Activated CD8-positive, alpha-beta memory T cell treated with anti-CD3 and anti-CD28 coated beads for 24 hours (primary cell): ENCODE data around the gene SH3PXD2A.
"Not testable (repeated sequence)": the region's sequence is repeated elsewhere in the genome, so short reads cannot be mapped to it uniquely, and the experiment has no call there.

ENCODE experiments used
- DNase-seq: peaks from one replicate; pipeline ENCODE4 v3.0.0-alpha.2; 2020

Gene SH3PXD2A

DNA sequence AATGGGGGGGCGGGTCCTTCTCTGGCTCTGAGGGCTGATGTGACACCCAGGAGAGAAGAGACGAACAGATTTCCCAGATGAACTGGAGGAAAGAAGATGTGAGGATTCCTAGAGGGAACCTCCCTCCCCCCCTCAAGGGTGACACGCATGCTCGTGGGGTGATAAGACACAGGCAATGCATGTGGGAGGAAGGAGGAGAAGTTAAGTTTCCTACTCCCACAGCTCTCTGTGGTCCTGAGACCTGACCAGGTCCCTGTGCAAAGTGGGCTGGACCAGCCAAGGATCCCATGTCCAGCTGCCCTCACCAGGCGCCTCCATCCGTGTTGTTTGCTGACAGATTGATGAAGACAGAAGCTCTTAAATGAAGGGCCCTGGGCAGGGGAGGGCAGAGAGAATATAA is 112.6 kb downstream of the SH3PXD2A start:
- no peak for DNase-seq

DNA sequence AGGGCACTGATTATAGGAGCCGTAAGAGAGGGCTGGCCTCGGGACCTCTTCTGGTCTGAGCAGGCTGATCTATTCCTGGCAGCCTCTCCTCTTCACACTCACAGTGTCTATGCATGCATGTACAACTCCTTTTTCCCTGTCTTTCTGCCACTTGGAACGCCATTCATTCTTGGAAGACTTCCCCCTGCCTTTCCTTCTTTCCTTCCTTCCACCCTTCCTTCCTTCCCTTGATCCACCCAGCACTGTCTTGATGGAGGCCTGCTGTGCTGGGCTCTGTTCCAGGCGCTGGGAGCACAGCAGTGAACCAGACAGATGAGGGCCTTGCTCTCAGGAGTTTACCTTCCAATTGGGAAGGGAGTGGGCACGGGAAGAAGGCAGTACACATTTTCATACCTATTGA is 114.8 kb downstream of the SH3PXD2A start:
- DNase-seq = no peak

DNA sequence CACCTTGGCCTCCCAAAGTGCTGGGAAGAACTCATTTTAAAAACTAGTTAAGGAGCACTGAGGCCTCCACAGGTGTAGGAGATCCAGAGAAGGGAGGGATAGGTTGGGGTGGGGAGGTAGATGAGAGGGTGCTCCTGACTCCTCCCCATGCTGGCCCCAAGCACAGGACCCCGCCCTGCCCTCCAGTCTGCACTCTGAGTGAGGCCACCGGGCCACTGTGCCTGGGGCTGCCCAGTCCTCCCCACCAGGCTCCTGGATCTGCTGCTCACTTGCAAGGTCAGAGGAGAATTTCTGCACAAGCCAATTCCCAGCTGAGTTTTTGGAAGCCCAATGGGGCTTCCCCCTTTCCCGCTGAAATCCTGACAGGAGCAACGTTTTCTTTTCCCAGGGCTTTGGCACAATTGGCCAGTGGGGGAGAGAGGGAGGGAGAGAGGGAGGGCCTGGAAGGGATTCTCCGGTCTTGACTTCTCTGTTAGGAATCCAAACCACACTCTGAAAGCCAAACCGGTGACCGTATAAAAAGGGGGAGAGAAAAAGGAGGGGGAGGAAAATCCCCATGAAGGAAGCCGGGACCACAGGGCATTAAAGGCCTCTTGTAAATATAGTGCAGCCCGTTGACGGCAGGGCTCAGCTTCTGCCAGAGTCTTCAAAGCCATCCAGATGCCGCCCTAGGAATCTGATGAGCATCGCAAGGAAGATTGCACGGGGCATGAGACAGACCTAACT is 116.2 kb downstream of the SH3PXD2A start:
- DNase-seq = no peak

DNA sequence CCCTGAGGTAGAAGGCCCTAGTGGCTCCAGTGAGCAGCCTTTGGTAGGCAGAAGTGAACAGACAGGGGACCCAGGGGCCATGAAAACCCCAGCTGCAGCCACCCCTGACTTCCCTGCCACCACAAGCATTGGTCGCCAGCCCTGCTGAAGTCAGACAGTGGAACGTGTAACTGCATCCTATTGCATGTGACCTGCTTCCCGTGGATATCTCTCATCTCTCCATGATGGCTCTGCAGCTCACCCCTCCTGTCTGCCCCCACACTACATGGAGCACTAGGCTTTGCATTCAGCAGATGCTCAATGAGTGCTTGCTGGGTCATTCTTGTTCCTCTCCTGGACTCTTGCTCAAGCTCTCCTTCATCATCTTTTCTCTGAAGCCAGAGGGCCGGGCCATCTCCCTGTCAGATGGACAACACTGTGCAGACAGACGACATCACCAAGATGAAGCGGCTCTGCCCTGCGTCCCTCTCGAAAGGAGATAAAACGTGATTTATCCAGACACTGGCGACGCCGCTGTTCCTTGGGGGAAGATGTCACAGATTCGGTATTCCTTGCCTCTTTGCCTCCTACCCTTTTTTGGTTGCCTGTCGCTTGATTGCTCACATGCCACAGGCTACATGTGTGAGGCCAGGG is 117.5 kb downstream of the SH3PXD2A start:
- no peak for DNase-seq

DNA sequence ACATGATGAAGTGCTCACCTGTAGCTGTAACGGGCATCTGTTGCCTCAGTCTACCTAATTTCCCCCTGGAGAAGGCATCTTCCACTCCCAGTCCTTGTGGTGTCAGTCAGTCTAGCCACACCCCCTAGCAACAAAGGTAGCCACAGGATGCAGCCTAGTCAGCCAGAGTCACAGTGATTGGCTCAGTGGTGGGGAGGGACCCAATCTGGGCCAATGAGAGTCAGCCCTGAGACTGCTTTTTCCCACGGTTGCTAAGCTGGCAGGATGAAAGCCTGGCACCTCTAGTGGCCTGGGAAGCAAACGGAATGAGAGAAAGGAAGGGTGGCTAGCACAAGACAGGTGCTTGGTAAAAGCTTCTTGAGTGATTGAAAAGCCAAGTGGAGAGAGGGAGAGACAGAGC is 118.6 kb downstream of the SH3PXD2A start:
- DNase-seq = no peak

DNA sequence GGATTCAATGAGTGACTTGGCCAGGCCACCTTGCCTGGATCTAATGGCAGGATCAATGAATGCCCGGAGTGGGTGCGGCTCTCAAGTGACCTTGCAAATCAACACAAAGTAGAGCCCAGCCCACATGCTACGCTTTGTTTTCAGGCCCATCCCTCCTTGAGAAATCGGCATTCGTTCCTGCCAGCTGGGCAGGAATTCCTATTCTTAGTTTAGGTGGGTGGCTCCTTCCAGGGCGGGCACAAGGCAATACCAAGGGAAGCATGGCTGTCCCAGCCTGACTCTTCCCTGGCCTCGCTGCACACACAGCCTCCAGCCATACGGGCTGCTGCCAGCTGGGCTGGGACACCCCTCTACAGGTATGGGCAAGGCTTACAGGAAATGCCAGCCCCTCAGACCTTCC is 119.3 kb downstream of the SH3PXD2A start:
- DNase-seq = no peak

DNA sequence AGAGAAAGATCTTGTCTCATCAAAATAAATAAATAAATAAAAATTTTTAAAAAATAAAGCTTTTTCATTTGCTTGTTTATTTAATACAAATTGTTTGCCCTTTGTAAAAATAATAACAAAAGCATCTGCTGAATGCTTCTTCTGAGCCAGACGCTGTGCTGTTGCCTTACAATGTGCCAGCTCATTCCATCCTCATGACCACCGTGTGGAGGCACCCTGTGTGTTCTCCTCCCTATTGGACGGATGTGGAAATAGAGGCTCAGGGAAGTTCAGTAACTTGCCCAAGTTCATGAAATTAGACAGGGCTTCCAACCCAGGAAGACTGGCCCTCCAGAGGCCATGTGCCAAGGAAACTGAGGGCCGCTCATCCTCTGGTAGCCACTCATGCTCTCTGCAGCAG is 120.6 kb downstream of the SH3PXD2A start:
- no peak for DNase-seq

DNA sequence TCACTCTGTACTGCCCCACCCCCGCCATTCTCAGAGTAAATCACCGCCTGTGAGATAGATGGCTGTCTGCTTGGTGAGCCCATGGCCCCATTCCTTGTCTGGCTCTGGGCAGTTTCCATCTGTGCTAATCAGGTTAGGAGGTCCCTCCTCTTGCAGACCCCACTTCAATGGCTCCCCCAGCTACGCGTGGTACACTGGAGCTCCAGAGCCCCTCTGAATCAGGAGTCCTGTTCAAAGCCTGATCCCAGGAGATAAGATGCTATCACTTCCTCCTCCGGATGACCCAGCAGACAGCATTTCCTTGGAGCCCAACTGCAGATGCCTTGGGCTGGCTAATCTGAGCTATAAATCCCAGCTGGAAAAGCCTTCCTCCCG is 122.3 kb downstream of the SH3PXD2A start:
- no peak for DNase-seq

DNA sequence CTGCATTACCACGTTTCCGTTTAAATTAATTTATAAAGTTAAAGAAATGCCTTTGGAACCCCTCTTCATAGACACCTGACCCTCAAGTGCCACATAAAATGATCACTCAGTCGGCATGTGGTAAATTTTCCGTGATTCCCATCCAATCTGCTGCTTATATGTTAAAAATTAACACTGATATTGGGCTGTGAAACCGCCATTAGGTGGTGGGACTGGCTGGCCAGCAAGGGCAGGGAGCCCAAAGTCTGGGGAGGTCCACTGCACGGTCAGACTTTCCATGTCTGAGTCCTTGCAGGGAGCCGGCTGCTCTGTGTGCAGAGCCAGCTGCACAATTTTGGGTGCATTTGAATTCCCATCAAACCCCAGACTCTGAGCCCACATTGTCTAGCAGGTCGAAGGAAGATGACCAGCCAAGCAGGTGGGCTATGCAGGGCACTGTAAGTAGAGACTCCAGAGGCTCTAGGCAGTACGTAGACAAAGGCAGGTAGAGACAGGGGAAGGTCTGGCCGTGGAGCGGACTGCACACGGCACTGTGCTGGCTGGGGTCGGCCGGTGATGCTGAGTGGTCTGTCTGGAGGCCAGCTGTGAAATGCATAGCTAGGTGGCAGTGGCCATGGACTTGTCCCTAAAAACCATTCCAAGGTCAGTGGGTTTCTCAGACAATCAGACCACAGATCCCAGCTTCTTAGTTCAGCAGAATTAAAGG is 122.9 kb downstream of the SH3PXD2A start:
- DNase-seq = no peak

DNA sequence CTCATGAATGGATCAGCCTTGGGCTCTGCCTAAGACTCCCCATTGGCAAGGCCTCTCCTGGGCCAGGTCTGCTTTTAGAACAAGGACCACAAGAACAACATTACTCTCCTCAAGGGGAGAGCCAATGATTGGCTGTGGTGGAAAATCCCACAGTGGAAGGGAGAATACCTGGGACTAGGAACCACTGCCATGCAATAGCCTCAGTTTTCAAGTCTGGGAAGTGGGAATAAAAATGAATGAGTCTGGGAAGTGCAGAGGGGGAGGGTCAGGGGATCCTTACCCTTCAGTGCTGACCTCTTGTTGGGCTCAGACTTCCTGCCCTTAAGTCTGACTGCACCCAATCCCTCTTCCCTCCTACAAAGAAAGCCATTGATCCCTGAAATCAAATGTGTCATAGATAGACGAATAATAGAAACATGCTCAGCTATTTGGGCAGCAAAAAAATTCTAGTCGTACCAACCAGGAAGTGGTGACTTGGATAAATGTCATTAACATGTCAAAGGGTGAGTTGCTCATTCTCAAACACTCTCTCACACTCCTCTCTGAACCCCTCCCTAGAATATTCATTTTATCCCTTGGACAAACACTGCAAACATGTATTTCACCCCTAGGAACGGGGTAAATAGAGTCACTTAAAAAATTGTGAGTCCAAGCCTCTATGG is 123.6 kb downstream of the SH3PXD2A start:
- no peak for DNase-seq

DNA sequence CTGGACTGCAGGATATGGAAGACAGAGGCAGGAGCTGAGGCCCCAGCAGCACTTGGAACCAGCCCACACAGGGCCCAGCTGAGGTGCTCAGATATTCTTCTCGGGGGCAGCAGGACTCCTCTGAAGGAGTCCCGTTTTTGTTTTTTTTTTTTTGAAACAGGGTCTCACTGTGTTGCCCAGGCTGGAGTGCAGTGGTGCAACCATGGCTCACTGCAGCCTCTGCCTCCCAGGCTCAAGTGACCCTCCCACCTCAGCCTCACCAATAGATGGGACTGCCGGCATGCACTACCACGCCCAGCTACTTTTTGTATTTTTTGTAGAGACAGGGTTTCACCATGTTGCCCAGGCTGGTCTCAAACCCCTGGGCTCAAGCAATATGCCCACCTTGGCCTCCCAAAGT is 124.3 kb downstream of the SH3PXD2A start:
- DNase-seq = not testable (repeated sequence)

DNA sequence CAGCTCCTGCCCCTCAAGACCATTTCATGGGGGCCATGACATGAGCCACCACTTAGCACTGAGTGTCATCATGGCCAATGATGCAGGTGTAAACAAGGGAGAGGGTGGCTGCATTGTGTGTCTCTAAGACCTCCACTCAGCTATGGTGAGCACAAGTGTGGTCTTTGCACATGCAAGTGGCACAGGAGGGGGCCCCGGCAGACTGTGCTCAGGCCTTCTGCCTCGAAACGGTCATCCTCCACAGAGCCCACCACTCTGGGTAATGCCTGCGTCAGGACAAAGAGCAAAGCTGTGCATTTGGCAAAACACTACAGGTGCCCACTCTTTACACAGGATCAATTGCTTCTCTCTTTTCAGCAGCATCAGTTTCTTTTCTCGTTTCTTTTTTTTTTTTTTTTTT is 125.5 kb downstream of the SH3PXD2A start:
- DNase-seq = no peak

DNA sequence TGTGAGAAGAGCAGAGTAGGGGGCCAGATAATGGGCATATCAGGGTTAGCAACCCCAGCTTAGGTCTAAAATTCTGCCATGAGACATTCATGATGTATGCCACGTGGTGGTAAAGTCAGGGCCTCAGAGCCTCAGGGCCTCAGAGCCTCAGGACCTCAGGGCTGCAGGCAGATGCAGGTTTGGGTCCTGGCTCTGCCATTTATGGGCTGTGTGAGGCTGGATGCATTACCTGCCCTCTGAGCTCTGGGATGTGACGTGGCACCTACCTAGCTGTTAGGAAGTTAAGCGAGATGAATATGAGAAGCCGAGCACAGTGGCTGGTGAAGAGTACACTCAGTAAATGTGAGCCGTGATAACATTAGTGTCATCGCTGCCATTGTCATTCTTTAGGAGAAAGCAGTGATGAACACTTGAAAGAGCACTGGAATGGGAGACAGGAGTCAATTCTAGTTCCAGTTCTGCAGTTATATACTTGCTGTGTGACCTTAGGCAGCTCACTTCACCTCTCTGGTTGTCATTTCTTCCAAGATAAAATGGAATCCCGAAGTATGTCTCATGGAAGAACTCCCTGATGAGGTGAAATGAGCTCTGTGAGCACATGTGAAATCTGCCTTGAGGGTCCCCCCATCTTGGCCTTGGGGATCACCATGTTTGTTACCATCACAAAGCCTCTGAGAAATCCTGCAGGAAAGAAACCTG is 127.2 kb downstream of the SH3PXD2A start:
- no peak for DNase-seq

DNA sequence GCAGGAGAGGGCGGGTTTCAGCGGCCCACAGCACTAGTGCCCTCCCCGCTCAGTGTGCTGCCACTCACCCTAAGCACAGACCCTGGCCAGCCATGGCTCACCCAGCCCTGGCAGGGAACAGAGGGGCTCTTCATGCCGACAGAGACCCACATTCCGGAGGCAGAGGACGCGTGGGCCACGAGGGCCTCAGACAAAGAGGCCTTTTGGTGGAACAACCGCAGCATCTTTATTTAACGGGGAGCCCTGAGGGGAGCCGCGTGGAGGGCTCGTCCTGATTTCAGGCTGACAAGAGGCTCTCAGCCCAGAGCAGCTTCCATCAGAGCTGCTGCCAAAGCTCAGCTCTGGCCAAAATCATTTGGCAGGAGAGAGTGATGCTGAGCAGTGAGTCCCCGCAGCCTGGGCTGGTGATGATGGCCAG is 127.8 kb downstream of the SH3PXD2A start:
- no peak for DNase-seq

DNA sequence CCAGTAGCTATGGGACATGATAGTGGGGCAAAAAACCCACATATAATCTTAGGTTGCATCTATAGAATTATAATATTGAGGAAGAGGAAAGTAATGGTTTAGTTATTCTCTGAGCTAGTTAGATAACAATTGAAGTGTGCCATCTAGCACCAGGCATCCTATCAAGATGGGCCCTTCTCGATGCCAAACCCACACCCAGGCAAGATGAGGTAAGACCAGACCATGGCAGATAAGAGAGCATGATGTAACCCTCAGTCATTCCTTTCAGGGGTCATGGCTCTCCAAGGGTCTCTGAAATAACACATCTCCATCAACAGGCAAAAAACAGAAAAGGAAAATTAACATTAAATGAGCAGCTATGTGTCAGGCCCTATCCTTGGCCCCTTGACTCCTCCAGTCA is 128.7 kb downstream of the SH3PXD2A start:
- DNase-seq = no peak

DNA sequence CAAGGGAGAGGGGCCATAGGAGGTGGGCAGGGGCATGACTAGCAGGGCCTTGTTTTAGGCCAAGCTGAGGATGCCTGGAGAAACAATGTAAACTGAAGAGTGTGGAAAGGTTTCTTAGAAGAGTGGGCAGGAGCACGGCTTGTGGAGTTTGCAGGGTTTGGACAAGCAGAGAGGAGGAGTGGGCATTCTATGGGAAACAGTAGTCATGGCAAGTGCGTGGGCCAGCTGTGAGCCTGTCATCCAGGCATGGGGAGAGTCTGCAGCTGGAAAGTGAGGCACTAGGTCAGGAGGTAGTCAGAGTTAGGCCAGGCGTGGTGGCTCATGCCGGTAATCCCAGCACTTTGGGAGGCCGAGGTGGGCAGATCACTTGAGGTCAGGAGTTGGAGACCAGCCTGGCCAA is 130.1 kb downstream of the SH3PXD2A start:
- no peak for DNase-seq

DNA sequence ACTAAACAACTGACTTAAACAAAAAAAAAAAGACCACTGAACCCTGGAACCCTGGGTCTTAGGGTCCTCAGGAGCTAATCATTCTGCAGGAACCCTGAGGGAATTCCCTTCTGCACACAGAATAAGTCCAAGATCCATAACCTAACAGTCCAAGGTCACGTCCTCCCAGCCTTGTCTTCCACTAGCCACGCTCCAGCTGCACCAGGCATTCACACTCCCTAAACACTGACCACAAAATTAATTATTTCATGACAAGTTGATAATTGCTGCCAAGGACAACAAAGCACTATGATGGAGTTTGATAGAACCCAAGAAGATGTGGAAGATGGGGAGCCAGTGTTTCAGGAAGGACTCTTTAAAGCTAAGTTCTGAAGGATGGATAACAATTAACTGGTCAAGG is 130.6 kb downstream of the SH3PXD2A start:
- no peak for DNase-seq

DNA sequence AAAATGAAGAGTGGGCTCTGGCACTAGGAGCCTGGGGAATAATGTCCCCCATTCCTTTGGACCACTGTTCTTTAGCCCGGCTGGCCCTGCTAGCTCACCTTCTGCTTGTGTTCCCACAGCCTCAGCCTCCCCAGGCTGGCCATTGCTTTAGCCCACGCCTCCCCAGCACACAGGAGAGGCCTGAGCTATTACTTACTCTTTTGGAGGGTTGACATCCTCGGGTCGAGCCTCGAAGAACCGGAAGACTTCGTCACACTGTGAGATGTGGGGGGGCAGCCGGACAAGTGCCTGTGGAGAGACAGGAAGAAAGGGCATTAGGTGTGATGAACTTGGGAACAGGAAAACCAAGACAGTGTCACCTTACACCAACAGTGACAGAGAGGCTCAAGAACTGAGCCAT is 131.3 kb downstream of the SH3PXD2A start:
- DNase-seq = no peak

DNA sequence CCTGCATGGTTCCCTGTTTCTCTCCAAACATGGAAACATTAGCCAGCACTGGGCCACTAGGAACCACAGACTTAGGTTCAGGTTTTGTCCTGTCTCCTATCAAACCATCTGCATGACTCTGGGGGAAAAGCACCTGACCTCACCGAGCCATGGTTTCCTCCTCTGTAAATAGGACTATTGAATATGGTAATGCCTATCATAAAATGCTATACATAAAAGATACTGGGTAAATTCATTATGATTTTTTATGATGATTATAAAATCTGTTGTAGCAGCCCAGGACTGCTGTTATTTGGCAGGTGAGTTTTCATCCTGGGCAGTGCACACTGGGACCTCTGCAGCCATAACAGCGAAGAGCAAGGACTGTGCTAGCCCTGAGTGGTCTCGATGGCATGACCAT is 131.8 kb downstream of the SH3PXD2A start:
- DNase-seq = no peak

DNA sequence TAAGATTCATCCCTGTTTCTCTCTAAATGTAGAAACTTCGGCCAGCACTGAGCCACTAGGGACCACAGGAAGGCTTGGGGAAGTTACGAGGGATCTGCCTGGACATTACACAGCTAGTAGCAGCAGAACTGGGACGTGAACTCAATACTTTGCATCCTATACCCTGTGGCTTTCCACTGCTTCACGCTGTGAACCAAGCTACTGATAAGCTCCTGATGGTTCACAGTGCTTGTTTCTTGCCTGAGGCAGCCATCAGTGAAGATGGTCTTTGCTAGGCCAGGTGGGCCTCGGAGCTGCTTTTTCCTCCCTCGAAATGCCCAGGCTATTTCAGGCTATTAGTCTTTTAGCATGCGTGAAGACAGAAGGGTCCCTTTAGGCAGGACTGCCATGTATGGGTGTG is 132.7 kb downstream of the SH3PXD2A start:
- no peak for DNase-seq

DNA sequence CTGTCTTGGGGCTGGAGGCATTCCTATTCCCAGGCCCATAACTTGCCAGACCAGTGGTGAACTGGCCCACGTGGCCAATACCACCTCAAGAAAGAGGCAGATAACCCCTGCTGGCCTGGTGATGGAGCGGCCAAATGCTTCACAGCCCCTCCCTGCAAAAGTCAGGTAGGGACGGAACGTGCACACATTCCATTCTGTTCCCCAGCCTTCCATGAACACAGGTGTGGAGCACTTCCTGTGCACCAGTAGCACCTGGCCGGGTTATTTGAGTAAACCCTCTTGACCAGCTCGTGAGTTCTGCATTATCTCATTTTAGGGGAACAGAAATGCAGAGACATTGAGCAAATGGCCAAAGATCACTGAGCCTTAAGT is 134.4 kb downstream of the SH3PXD2A start:
- DNase-seq = no peak

DNA sequence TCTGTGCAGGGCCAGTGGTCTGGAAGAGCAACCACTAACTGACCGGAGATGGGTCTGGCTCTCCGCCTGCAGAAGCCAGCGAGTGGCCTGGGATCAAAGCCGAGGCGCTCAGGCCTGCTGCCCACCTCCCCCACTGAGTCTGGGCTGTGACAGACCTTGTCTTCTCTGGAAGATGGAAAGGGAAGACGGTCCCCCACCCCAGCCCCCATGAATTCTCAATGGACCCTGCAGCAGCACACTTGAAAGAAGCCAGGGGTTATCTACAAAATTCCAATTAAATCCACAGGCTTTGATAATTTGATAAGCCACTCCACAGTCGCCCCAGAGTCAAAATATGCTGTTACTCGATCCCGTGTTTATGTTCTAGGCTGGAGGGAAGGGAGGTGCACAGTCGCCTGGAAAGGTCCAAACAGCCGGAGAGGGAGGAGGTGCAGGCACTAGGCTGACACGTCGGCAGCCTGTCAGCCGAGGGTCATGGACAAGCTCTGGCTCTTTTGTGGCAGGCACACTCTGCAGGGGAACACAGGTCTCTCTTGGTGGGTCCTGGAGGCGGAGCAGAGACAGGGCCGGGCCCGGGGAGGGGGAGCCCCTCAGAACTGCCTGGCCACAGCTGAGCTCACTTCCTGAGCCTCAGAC is 134.9 kb downstream of the SH3PXD2A start:
- no peak for DNase-seq

DNA sequence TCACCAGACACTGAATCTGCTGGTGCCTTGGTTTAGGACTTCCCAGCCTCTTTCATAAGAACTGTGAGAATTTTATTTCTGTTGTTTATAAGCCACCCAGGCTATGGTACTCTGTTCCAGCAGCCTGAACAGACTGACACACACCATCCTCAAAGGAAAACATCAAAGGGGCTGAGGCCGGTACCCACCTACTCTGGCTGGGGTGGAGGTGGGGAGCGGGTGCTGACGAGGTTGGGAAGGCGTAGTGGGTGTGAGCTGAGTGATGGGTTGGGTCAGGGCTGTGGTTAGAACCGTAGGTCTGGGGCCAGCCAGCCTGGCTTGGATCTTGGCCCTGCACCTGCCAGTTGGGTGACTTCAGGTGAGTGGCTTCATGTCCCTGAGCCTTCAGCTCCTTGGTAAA is 136.3 kb downstream of the SH3PXD2A start:
- DNase-seq = no peak
